K562 treated with DMSO at 1 percent for 12 hours (cell line): Measurements from ENCODE around the gene BMP6. TPM values are rescaled to one million over a fixed set of nuclear protein-coding genes. Genes with fewer than 3 reads are reported as not detected.

Source experiments
- total RNA-seq: library from RNA; unstranded; fragments of 300-600 nt; gene quantifications from 2 replicates; pipeline ENCODE4 v1.2.3, GENCODE V29; 2022; ENCODE audit not compliant: insufficient read depth

BMP6 gene
- total RNA-seq: 0.28 TPM in 1 of 2 replicates, not detected in the other

GRCh38 chr6:7725849-7726415, at the start of gene BMP6:
BMP6 (plus strand) TSS chr6:7726099; CDS start chr6:7726956, 857 bp downstream.

GRCh38 chr6:7910654-7911344, 184.9 kb downstream of the BMP6 start, which contains the start of gene TXNDC5:
TXNDC5 (minus strand) TSS chr6:7910788; CDS start chr6:7910776, 12 bp downstream.

Other genes with a start within 250 kb of the BMP6 start
- not detected in 2 replicates for gene DSP, start 184.4 kb upstream of the BMP6 start, total RNA-seq
- 6.7 and 21.9 TPM in 2 replicates for gene SNRNP48, start 135.9 kb upstream of the BMP6 start, total RNA-seq
- 63.7 and 110 TPM in 2 replicates for gene TXNDC5, start 184.7 kb downstream of the BMP6 start, total RNA-seq